ENCODE data around the gene BSX.

GRCh38 chr11:122998727-122999366 is 17.2 kb upstream of the BSX start:
- no peak for TF ChIP-seq ARNT (IDR thresholded peaks at IDR 0.05)
- no peak for TF ChIP-seq SP1 (IDR thresholded peaks at IDR 0.05)
- TF ChIP-seq BHLHE40 (IDR thresholded peaks at IDR 0.05; ENCODE audit: borderline replicate concordance): no peak
- no peak for TF ChIP-seq ZNF384 (IDR thresholded peaks at IDR 0.05)
- TF ChIP-seq SUZ12 (IDR thresholded peaks at IDR 0.05): no peak
- no peak for TF ChIP-seq CTBP1 (IDR thresholded peaks at IDR 0.05; ENCODE audit: borderline replicate concordance)
- no peak for TF ChIP-seq ELF4 (IDR thresholded peaks at IDR 0.05)
- TF ChIP-seq FOXK2 (IDR thresholded peaks at IDR 0.05): no peak
- no peak for TF ChIP-seq FOXA1 (IDR thresholded peaks at IDR 0.05)
